ENCODE measurements around the gene TMEM144. TPM values are rescaled to one million over a fixed set of nuclear protein-coding genes. Genes with fewer than 3 reads are reported as not detected.
"Not testable (repeated sequence)": the region's sequence is repeated elsewhere in the genome, so short reads cannot be mapped to it uniquely, and the experiment has no call there.

TMEM144 gene
- total RNA-seq, 4 donors from 2014 or later = 7.4 to 67.1 (median 45.2) TPM

- Histone ChIP-seq H3K9me3 (no peaks in the 10 kb centered on the region), H3K36me3 (no peaks in the 10 kb centered on the region), H3K27me3 (no peaks in the 10 kb centered on the region), H3K4me1 (peaks cover 0 to 7% (median 0%) of the 10 kb centered on the region in 4 donors), H3K4me3 (peak overlapping the region in 3 of 4 donors; percentile 16 to 52 (median 43)), H3K27ac (peak overlapping the region in 3 of 4 donors; percentile 74 to 89 (median 88))
- no peak for TF ChIP-seq POLR2A (IDR thresholded peaks at IDR 0.05)
- TF ChIP-seq CTCF (IDR thresholded peaks at IDR 0.05) = no peak
- peak in 2 of 3 donors; percentile 54 to 80 for DNase-seq
Observed at GRCh38 chr4:158211222-158211621, 936 bp downstream of the TMEM144 start.

DNA sequence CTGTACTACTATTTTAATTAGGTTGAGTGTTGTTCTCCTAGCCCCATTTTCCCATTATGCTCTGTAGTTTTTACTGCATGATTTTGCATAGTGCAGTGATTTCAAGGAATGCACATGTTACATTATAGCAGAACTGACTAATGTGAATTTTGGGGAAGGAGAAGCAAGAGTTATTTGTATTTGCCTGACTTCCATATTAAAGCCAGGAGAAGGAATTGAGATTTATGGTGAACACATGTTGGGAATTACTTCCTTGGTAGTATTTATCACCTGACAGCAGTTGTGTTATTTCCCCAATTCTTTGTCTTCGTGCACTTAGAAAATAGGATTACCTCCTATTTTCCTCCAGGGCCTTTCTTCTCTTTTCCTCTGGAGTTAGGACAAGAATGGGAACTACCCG, 3.2 kb downstream of the TMEM144 start:
- DNase-seq = no peak
- TF ChIP-seq CTCF (IDR thresholded peaks at IDR 0.05) (no peak), POLR2A (IDR thresholded peaks at IDR 0.05) (no peak)
- Histone ChIP-seq H3K9me3 (no peaks in the 10 kb centered on the region), H3K36me3 (peaks cover 0 to 4% (median 0%) of the 10 kb centered on the region in 3 donors), H3K27me3 (no peaks in the 10 kb centered on the region), H3K4me3 (no peak overlapping the region), H3K4me1 (peaks cover 0 to 7% (median 0%) of the 10 kb centered on the region in 4 donors), H3K27ac (no peak overlapping the region)

GRCh38 chr4:158214856-158215255, 4.6 kb downstream of the TMEM144 start:
- Histone ChIP-seq H3K36me3 (peaks cover 0 to 14% (median 0%) of the 10 kb centered on the region in 3 donors), H3K4me3 (no peak overlapping the region), H3K27ac (peak overlapping the region in 2 of 4 donors; percentile 25 to 52), H3K4me1 (peaks cover 0 to 7% (median 0%) of the 10 kb centered on the region in 4 donors), H3K27me3 (no peaks in the 10 kb centered on the region), H3K9me3 (no peaks in the 10 kb centered on the region)
- DNase-seq = no peak
- TF ChIP-seq POLR2A (IDR thresholded peaks at IDR 0.05) (no peak), CTCF (IDR thresholded peaks at IDR 0.05) (no peak)

DNA sequence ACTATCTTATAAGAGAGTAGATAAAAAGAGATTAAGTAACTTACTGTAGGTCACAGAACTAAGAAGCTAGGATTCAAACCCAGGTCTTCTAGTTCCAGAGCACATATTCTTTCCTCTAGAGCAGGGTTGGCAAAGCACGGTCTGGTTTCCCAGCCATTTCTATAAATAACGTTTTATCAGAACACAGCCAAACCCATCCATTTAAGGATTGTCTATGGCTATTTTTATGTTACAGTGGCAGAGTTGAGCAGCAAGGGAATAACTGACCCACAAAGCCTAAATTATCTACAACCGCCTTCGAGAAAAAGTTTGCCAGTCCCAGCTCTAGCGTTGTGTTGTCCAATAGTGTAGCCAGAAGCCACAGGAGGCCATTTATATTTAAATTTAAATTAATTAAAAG, 7.5 kb downstream of the TMEM144 start:
- Histone ChIP-seq H3K9me3 (no peaks in the 10 kb centered on the region), H3K36me3 (peaks cover 0 to 33% (median 0%) of the 10 kb centered on the region in 3 donors), H3K4me3 (no peak overlapping the region), H3K4me1 (no peaks in the 10 kb centered on the region), H3K27me3 (no peaks in the 10 kb centered on the region), H3K27ac (no peak overlapping the region)
- no peak for TF ChIP-seq POLR2A (IDR thresholded peaks at IDR 0.05)
- no peak for DNase-seq

- no peak overlapping the region for H3K27ac ChIP-seq
- TF ChIP-seq CTCF (IDR thresholded peaks at IDR 0.05) = no peak
- no peak for TF ChIP-seq POLR2A (IDR thresholded peaks at IDR 0.05)
- H3K4me3 ChIP-seq = no peak overlapping the region
- no peaks in the 10 kb centered on the region for H3K9me3 ChIP-seq
- H3K27me3 ChIP-seq = no peaks in the 10 kb centered on the region
- DNase-seq = no peak
- H3K36me3 ChIP-seq = peaks cover 0 to 33% (median 0%) of the 10 kb centered on the region in 3 donors
- no peaks in the 10 kb centered on the region for H3K4me1 ChIP-seq
Observed at GRCh38 chr4:158219623-158220022, 9.3 kb downstream of the TMEM144 start.

- H3K9me3 ChIP-seq, H3K27me3 ChIP-seq, H3K4me1 ChIP-seq, DNase-seq, H3K4me3 ChIP-seq, H3K27ac ChIP-seq: not testable (repeated sequence)
- H3K36me3 ChIP-seq = peaks cover 0 to 32% (median 0%) of the 10 kb centered on the region in 3 donors
Observed at GRCh38 chr4:158224318-158224717, 14.0 kb downstream of the TMEM144 start.

DNA sequence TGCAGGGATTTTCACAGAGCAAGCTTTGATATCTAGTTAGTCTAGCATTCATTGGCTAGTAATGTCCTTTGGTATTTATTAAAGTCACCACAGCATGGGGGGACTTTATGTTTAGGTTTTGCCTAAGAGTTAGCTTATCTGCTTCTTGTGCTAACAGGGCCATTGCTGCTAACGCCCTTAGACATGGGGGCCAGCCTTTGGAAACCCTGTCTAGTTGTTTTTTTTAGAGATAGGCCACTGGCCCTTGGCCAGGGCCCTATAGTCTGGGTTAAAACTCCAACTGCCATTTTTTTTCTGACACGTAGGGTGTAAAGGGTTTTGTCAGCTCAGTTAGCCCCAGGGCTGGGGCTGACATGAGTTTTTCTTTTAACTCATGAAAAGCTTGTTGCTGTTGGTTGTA, 14.7 kb downstream of the TMEM144 start:
- H3K4me1 ChIP-seq, H3K27me3 ChIP-seq, DNase-seq, H3K4me3 ChIP-seq, H3K9me3 ChIP-seq, H3K27ac ChIP-seq: not testable (repeated sequence)
- H3K36me3 ChIP-seq = peaks cover 0 to 26% (median 0%) of the 10 kb centered on the region in 3 donors

DNA sequence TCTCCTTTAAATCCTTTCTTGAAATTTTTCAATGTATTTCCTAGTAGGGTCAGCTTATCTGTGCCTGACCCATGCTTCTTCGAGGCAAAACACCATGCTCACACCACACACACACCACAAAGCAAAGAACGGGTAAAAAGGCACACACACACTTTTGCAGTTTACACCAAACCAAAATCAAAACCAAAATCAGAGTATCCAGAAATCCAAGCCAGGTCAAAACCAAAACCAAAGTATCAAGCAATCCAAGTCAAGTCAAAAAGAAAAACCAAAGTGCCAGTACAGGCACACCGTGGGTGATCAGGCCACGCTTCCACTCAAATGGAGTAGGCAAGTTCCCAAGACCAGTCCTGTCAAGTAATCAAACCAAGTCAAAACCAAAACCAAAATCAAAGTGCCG, 17.6 kb downstream of the TMEM144 start:
- not testable (repeated sequence) for H3K4me3 ChIP-seq, H3K27me3 ChIP-seq, H3K9me3 ChIP-seq, H3K27ac ChIP-seq, H3K4me1 ChIP-seq, DNase-seq
- peaks cover 0 to 13% (median 0%) of the 10 kb centered on the region in 3 donors for H3K36me3 ChIP-seq

- DNase-seq, H3K9me3 ChIP-seq, H3K27ac ChIP-seq, H3K27me3 ChIP-seq, H3K4me1 ChIP-seq, H3K4me3 ChIP-seq: not testable (repeated sequence)
- H3K36me3 ChIP-seq = peaks cover 0 to 18% (median 0%) of the 10 kb centered on the region in 3 donors
Observed at GRCh38 chr4:158228399-158228798, 18.1 kb downstream of the TMEM144 start.
